Daoy (cell line): Measurements from ENCODE around the gene KCTD17. TPM values are rescaled to one million over a fixed set of nuclear protein-coding genes. Genes with fewer than 3 reads are reported as not detected.
A peak's percentile ranks its signal among the peaks of the same experiment; 100 is the strongest.
"Not testable (repeated sequence)": the region's sequence is repeated elsewhere in the genome, so short reads cannot be mapped to it uniquely, and the experiment has no call there.

Experiments used
- DNase-seq: peaks from one replicate; pipeline ENCODE4 v3.0.0-alpha.2; 2015; ENCODE audit warnings: low read depth
- total RNA-seq: library from RNA; depleted of rRNA; stranded (reverse); fragments of >200 nt; shearing (Covaris generic); gene quantifications from 2 replicates; pipeline ENCODE4 v1.2.3, GENCODE V29; 2014

Gene KCTD17
- total RNA-seq, 1 experiment from 2014 or later: 20.6 TPM

DNA sequence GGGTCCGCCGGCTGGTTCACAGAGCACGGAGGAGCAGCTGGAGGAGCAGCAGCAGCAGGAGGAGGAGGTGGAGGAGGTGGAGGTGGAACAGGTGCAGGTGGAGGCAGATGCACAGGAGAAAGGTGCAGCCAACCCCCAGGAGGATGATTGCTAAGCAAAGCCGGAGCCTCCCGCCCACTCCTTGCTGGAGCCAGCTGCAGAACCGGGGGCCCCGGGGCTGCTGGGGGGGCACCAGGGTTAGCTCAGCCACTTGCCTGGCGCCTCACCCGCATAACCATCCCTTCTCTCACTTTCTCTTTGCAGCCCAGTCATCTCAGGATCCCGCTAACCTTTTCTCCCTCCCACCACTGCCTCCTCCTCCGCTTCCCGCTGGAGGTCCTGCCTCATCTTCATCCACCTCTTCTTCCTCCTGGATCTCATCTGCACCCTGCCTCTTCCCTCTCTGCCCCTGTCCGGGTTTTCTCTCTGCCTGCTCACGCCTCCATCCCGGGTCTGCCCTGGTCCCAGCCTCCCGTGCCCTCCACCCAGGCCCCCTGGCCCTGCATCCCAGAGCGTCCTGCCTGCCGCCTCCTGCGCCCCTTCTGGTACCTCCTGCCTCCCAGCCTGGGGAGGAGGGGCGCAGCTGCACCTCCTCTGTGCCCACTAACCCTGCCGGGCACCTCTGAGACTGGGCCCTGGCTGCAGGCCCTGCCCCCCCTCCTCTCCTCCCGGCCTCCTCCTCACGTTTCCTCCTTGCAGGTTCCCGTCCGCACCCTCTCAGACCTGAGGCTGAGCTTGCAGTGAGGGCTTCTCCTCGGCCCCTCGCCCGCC is 9.5 kb downstream of the KCTD17 start:
- no peak for DNase-seq

DNA sequence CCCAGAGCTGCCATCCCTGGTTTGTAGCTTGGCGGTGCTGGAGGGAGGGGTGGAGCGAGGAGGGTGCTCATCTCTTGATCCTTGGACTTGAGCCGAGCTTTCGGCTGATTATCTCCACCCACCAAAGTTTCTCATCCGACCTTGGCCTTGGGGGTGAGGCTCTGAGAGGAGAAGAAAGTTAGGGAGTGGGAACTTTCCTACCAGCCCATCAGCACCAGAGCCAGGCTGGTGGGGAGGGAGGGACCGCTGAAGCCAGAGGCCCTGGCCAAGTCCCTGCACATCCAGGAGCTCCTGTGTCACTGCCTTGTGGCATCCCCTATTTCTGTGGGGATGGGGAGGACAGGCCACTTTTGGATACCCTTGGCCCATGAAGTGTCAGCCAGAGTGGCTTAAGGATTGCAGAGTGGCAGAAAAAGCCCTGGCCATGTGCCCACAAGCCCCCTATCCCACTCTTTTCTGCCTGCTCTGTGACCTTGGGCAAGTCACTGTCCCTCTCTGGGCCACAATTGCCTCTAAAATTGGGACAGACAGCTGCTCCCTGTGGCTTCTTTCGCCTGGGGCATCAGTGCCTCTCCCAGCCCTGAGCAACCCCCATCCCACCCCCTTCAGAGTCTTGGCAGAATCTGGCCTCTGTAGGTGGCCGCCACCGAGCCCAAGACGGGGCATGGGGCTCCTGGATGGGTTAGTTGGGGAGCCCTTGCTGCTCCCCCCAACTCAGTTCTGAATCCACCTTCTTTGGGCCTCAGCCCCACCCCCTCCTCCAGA is 10.3 kb downstream of the KCTD17 start:
- DNase-seq: no peak

DNA sequence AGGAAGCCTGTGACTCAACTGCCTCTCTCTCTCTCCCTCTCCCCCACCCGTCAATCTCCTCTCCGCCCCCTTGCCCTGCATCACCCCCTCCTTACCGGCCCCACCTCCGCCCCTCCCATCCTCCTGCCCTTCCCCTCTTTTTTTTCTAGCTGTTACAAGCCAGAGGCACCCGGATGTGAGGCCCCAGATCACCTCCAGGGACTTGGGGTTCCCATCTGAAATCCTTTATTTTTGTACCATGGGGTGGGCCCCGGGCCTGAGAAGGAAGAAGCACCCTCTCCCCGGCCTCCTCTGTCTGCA is 10.8 kb downstream of the KCTD17 start:
- no peak for DNase-seq

DNA sequence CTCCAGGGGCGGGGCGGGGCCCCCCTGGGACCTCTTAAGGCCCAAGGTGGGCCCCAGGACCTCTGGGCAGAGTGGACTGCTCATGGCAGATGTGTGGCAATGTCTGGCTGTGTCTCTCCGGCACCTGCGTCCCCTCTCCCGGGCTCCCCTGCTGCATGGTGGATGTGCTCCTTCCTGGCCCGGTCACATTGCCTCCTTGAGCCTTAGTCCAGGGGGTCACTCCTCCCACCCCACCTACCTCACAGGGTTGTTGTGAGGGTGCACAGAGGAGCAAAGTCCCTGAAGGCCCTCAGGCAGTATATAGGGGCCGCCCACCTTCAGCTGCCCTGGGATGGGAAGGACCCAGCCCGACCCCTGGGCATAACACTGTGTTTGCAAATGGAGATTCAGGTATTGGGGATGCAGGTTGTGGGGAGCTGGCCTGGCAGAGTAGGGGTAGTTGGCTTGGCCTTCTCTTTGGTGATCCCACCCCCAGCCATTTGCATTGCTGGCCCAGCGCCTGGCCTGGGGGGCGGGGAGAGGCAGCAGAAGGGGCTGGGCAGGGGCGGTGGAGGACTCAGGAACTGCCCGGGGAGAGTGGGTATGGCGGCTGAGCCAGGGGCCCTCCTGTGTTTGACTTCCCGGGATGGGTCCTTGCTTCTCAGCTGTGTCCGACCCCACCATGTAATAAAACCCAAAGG is 11.3 kb downstream of the KCTD17 start:
- no peak for DNase-seq

DNA sequence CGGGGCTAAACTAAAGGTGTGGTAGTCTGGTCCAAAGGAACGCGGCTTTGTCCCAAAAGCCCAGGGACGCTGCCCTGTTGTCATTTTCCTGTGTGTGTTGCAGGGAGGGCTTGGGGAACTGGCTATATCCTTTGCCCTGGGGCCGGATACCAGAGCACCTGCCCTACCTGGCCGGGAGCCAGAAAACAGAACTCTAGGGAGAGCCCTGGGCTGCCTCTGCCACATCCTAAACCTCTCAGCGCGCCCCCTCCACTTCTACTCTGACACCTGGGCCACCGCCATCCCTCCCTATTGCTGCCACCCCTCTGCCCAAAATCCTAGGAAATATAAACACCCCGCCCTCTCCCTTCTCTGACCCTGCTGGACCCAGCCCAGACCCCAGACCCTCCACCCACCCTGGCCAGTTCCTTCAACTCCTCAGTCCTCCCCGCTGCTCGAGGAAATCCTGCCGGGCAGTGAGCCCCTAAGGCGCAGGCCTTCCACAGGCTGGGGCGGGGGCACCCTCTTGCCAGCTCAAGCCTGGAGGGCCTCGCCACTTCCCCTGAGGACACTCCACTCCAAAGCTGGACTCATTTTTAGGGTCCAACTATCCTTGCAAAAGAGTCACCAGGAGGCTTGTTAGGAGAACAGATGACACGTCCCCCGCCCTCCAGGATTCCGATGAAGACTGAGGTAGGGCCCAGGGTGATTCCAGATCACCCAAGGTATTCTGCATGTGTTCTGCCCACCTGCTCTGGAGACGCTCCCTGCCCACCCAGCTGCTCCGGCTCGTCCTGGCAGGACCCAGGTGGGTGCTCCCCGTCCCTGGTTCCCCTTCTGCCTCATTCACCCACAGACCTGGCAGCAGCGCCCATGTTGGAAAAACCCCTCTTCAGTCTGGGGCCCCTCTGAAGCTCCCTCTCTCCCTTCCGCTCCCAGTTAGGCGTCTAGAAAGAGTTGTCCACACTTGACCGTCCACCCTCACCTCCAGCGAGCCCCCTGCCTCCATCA is 12.2 kb downstream of the KCTD17 start:
- DNase-seq: no peak

DNA sequence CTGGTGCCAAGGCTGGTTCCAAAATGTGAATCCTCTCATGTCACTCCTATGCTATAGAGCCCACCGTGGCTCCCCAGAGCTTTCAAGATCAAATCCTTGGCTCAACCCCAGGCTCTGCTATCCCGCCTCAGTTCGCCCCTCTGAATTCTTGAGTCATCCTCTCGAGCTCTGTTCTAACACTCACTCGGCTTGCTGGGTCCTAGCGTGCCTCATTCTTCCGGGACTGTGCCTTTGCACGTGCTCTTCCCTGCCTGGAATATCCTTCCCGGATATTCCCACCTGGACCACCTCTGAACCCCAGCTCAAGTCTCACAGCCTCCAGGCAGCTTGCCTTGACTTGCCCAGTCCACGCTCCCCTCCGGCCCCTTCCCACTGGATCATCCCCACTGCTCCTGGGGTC is 13.0 kb downstream of the KCTD17 start:
- DNase-seq: no peak

- DNase-seq: no peak
These were observed 13.6 kb downstream of the KCTD17 start for GRCh38 chr22:37065180-37065579.

DNA sequence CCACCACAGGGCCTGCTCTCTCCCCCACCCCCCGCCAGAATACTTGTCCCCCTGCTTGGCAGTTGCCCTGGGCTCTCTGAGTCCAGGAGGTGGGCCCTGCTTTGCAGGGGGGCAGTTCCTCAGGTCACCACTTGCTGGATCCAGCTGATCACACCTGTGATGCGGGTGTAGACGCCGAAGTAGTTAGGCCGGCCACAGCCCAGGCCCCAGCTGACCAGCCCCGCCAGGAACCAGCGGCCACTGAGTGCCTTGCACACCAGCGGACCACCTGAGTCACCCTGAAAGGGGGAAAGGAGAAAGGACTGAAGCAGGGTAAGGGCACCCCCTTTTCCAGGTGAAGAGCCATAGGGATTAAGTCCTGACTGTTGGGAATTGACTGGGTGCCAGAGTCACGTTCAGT is 14.4 kb downstream of the KCTD17 start:
- no peak for DNase-seq

DNA sequence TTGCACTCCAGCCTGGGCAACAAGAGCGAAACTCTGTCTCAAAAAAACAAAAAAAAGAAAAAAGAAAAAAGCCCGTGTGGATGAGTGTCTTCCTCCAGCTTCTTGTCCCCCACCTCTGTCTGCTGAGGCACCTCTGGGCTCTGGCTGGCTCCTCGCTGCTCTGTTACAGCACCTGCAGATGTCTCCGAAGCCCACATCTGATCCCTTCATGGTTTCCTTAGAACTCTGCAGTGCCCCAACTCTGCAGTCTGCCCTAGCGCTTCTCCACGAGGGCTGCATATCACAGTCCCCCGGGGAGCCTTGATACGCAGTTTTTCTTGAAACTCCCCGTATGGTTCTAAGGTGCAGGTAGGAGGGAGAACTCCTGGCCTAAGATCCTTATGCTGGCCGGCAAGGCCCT is 15.9 kb downstream of the KCTD17 start:
- DNase-seq: no peak

DNA sequence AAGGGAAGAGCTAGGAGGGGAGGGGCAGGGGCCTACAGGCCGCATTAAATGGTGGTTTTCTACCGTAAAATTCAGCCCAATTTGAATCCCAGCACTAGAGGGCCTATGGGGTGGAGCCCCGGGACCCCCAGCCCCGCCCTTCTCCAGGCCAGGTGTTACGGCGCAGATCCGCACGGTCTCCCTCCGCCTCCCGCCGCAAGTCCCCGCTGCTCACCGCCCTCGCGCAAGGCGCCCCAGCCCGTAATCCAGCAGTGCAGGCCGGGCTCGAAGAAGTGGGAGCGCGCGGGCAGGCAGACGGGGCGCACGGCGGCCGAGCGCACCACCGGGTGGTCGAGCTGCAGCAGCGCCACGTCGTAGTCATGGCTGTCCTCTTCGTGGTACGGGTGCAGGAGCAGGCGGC is 17.3 kb downstream of the KCTD17 start:
- peak; percentile 27 for DNase-seq

GRCh38 chr22:37069319-37069718 is 17.8 kb downstream of the KCTD17 start:
- no peak for DNase-seq

DNA sequence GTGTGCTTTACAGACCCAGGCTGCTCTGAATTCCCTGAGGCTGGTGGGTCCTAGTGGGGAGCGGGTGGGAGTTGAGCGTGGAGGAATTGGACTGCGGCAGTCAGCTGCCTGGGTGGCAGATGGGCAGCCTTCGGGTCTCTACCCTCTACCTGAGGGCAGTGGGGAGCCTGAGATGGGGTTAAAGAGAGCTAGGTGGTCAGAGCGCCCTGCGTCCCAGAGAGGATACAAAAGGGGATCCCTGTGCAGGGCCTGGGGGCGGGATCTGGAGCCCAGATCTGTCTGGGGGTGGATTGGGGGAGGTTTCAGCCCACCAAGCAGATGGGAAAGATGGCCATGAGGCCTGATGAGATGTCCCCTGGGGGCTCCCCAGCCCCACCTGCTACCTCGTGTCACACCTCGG is 18.2 kb downstream of the KCTD17 start:
- DNase-seq: no peak

GRCh38 chr22:37070334-37070733 is 18.8 kb downstream of the KCTD17 start:
- DNase-seq: no peak

DNA sequence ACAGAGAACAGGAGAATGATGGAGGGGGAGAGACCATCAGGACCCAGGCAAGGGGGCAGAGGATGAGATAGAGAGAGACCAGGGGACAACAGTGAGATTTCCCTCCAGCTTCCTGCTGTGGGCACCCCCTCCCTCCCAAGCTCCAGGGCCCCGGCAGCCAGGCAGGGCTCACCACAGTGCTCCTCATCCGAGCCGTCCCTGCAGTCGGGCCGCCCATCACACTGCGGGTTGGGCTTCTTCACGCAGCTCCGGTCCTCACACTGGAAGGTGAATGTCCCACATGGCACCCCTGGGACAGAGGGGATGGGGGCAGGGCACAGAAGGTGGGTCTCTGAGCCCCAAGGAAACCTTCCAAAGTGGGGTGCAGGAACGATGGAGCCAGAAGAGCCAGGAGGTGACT is 19.2 kb downstream of the KCTD17 start:
- no peak for DNase-seq

DNA sequence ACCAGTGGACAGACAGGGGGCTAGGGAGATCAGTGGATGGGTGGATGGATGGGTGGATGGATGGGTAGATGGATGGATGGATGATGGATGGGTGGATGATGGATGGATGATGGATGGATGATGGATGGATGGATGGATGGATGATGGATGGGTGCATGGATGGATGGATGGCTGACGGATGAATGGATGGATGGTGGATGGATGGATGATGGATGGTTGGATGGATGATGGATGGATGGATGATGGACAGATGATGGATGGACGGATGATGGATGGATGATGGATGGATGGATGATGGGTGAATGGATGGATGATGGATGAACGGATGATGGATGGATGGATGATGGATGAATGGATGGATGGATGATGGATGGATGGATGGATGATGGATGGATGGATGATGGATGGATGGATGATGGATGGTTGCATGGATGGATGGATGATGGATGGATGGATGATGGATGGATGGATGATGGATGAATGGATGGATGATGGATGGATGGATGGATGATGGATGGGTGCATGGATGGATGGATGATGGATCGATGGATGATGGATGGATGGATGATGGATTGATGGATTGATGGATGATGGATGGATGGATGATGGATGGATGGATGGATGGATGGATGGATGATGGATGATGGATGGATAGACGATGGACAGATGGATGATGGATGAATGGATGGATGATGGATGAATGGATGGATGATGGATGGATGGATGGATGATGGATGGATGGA is 20.5 kb downstream of the KCTD17 start:
- not testable (repeated sequence) for DNase-seq

DNA sequence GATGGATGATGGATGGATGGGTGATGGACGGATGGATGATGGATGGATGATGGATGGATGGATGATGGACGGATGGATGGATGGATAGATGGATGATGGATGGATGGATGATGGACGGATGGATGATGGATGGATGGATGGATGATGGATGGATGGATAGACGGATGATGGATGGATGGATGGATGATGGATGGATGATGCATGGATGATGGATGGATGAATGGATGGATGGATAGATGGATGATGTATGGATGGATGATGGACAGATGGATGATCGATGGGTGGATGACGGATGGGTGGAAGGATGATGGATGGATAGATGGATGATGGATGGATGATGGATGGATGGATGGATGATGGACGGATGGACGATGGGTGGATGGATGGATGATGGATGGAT is 21.1 kb downstream of the KCTD17 start:
- no peak for DNase-seq

GRCh38 chr22:37074537-37074936 is 23.0 kb downstream of the KCTD17 start:
- DNase-seq: no peak

DNA sequence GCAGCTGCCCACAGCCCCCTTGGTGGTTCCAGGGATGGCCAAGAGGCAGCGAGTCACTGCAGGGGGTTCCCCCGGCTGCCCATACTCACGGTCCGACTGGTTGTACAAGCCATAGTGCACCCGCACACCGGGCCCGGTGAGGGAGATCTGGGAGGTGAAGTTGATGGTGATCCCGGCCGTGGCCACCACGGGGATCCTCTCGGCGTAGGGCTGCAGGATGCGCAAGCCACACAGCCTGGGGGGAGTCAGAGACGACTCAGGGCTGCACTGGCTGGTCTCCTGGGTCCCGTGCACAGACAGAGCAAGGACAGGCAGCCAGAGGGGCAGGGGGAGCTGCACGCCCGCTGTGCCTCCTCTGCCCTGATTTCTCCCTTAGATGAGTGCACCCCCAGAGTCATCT is 23.5 kb downstream of the KCTD17 start:
- DNase-seq: no peak

- no peak for DNase-seq
These were observed 24.4 kb downstream of the KCTD17 start for GRCh38 chr22:37075822-37076433.

DNA sequence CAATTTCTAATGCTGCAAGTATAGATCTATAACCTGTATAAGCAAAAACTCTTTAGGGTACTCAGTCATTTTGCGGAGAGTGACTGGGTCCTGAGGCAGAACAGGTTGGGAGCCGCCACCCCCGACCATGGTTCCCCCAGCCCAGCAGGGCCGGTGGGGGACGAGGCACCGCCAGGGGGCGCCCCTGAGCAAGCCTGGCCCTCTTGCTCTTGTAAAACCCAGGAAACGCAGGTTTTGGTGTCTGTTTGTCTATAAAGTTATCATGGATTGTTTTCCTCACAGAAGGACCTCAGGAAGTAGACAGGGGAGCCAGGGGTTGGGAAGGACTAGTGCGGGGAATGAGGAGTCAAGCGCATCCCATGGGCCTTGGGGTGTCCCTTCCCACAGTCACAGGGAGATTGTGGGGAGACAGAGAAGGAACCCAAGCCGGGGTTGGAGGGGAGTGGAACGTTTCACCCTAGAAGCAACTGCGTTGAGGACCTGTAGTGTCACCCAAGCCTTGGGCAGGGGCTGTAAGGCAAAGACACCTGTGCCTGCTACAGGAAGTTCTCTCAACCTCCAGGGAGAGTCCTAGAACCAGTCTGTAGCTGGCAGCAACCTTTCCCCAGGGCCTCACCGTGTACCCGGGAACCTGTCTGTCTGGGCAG is 26.4 kb downstream of the KCTD17 start:
- DNase-seq: peak; percentile 57
